GM12873 (cell line): ENCODE data around the gene ERVK3-1.

ENCODE experiments used
- CTCF ChIP-seq: IDR thresholded peaks from 2 replicates; pipeline ENCODE4 v1.5.1; 2012; ENCODE audit warnings: low read depth, mild to moderate bottlenecking, moderate library complexity, low read length, control low read depth; ENCODE audit not compliant: insufficient read depth; ENCODE audit errors: missing control alignments

Gene ERVK3-1

GRCh38 chr19:58275564-58275963, 29.6 kb upstream of the ERVK3-1 start:
- TF ChIP-seq CTCF, result no peak

GRCh38 chr19:58277197-58277596, 28.0 kb upstream of the ERVK3-1 start:
- TF ChIP-seq CTCF, result no peak

- no peak for TF ChIP-seq CTCF
Observed at GRCh38 chr19:58277748-58278540, 27.2 kb upstream of the ERVK3-1 start.

GRCh38 chr19:58278541-58279041, 26.6 kb upstream of the ERVK3-1 start, which contains the start of gene ZNF8:
ZNF8 (plus strand) TSS chr19:58278955; CDS start chr19:58279082, 127 bp downstream.
- no peak for TF ChIP-seq CTCF

GRCh38 chr19:58279042-58279924, 25.9 kb upstream of the ERVK3-1 start:
- TF ChIP-seq CTCF, result no peak

- TF ChIP-seq CTCF, result no peak
Observed at GRCh38 chr19:58279925-58280316, 25.3 kb upstream of the ERVK3-1 start.

- TF ChIP-seq CTCF, result no peak
Observed at GRCh38 chr19:58284199-58284598, 21.0 kb upstream of the ERVK3-1 start.
